ENCODE measurements around the gene AFAP1L2.

AFAP1L2 gene

GRCh38 chr10:114258274-114258840 lies 145.9 kb downstream of the AFAP1L2 start:
- no peak for DNase-seq

GRCh38 chr10:114257498-114257897 lies 146.8 kb downstream of the AFAP1L2 start:
- no peak for DNase-seq

DNA sequence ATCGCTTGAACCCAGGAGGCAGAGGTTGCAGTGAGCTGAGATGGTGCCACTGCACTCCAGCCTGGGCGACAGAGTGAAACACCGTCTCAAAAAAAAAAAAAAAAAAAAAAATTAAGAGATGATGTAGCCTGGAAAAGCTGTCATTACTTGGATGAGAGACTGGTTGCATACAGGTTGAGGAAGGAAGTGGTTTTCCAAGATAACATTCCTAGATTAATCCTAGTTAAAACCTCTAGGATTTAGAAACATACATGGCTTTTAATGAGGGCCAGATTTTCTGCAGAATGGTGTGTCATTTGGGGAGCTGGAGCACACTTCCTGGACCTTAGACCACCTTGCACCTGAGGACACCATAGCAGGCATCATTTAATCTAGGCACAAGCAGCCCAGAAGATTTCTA lies 147.5 kb downstream of the AFAP1L2 start:
- DNase-seq: no peak

- DNase-seq: no peak
These were observed 148.1 kb downstream of the AFAP1L2 start for GRCh38 chr10:114256008-114256765.

GRCh38 chr10:114255227-114255626 lies 149.1 kb downstream of the AFAP1L2 start:
- no peak for DNase-seq

DNA sequence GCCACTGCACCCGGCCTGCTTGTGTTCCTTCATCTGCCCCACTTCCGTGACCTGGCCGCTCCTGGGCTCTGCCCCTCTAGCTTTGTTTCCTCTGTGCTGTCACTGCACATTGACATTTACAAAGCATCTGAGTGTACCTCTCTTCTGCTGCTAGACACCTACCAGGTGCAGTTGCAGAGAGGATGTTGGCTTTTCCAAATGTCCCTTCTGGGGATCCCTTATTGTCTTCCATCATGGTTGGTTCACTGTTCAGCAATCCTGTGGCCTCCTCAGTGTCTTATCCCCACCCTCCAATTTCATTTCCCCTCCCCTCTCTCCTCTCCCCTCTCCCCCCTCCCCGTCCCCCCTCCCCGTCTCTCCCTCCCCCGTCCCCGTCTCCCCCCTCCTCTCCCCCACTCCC lies 151.4 kb downstream of the AFAP1L2 start:
- no peak for DNase-seq

DNA sequence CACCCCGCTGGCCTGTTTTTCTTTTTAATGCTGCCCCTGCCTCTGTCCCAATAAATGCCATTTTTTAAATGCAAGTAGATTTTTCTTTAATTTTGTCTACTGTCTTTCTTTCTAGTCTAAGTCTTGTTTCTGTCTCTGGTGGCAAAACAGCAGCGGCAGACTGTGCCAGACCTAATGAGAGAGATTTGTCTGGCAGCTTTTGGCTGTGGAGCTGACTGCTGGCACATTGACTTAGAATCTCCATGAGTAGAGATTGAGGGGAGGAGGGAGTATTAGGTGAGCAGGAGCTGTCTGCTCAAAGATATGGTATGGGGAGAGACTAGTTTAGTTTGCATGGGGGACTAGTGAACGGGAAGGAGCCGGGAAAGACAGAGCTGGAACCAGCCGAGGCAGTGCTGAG lies 152.2 kb downstream of the AFAP1L2 start:
- DNase-seq: no peak

GRCh38 chr10:114250716-114251115 lies 153.6 kb downstream of the AFAP1L2 start:
- DNase-seq: no peak

- no peak for DNase-seq
These were observed 154.1 kb downstream of the AFAP1L2 start for GRCh38 chr10:114250236-114250635.

- DNase-seq: no peak
These were observed 157.5 kb downstream of the AFAP1L2 start for GRCh38 chr10:114246679-114247305.

- no peak for DNase-seq
These were observed 159.0 kb downstream of the AFAP1L2 start for GRCh38 chr10:114245121-114245791.

Measured in NCI-H146 (cell line).